ENCODE measurements around the gene TUBA4A.

GRCh38 chr2:219245148-219245898 is 8.4 kb downstream of the TUBA4A start, which contains the start of the genes GLB1L and STK16:
- TF ChIP-seq GATA2 (IDR thresholded peaks at IDR 0.05; ENCODE audit: low read depth, low read length) = no peak
- no peak for TF ChIP-seq GATA3 (IDR thresholded peaks at IDR 0.05; ENCODE audit: low read depth, low read length)
